GM12865 (cell line): ENCODE data around the gene CRB3.

Experiments used
- DNase-seq: peaks from one replicate; pipeline ENCODE4 v3.0.0; 2010; ENCODE audit warnings: low read depth
- H3K4me3 ChIP-seq: 2 replicates; pipeline ENCODE4 v1.5.1; 2011; ENCODE audit warnings: mild to moderate bottlenecking, low read depth, low read length, control low read depth
- CTCF ChIP-seq: IDR thresholded peaks from 2 replicates; pipeline ENCODE4 v1.5.1; 2011; ENCODE audit warnings: low read length, control low read depth, low read depth, inconsistent platforms; ENCODE audit not compliant: insufficient read depth; ENCODE audit errors: missing control alignments

Gene CRB3

GRCh38 chr19:6459262-6460098 is 4.6 kb upstream of the CRB3 start, which contains the start of gene SLC25A23:
Gene SLC25A23, minus strand, starts transcription at chr19:6459792. Its CDS starts 164 bp downstream, at chr19:6459628.
- no peak for TF ChIP-seq CTCF
- peak within 1 kb of the TSS; percentile 94 for H3K4me3 ChIP-seq
- DNase-seq = peak; percentile 90

DNA sequence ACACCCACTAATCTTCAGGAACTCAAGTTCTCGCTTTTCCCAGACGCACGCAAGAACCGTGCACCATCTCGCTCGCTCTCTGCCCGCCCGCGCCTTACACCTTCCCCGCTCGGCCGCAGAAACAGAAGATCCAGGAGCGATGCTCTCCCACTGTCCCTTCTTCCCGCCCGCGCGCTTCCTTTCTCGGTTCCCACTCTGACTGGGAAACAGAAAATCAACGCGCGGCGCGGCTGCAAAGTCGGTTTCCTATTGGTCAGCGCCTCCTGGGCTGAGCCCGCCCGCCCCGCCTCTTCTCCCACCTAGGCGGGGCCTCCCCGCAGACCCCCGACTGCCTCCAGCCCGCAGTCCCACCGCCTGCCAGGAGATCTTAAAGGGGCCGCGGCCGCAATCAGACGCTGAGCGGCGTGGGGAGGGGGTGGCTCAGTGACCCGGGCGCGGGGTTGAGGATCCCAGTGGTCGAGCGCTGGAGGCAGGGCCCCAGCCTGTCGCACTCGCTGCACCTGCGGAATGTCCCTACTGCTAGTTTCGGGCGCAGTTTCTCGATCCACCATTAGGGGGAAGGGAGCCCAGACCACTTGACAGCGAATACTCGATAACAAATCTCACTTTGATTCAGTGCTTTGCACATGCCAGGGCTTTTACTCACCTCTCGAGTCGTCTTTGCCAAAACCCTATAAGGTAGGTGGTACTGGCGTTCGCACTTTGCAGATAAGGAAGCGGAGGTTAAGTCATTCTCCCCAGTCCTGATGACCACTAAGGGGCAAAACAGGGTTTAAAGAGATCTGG is 3.8 kb upstream of the CRB3 start:
- peak overlapping the region; percentile 94 for H3K4me3 ChIP-seq
- TF ChIP-seq CTCF = peak; percentile 67
- DNase-seq = peak; percentile 99

- no peak for TF ChIP-seq CTCF
- no peak overlapping the region for H3K4me3 ChIP-seq
- DNase-seq = no peak
These were observed 935 bp downstream of the CRB3 start for GRCh38 chr19:6465006-6465405.

GRCh38 chr19:6465663-6466062 is 1.6 kb downstream of the CRB3 start:
- no peak for DNase-seq
- H3K4me3 ChIP-seq = no peak overlapping the region
- no peak for TF ChIP-seq CTCF

DNA sequence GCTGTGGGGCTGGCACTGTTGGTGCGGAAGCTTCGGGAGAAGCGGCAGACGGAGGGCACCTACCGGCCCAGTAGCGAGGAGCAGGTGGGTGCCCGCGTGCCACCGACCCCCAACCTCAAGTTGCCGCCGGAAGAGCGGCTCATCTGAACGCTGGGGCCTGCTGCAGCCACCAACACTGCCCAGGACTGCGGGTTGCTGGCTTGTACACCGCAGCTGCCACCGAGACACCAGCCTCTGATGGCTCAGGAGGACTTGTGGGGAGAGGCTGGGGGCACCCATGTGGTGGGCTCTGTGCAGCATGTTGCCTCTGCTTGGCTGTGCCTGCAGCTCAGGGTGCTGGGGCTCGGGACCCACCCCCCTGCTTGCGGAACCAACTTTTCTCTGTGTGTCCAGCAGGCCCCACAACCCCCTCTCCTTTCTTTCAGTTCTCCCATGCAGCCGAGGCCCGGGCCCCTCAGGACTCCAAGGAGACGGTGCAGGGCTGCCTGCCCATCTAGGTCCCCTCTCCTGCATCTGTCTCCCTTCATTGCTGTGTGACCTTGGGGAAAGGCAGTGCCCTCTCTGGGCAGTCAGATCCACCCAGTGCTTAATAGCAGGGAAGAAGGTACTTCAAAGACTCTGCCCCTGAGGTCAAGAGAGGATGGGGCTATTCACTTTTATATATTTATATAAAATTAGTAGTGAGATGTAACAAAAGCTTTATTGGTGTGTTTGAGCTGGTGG is 2.6 kb downstream of the CRB3 start:
- H3K4me3 ChIP-seq = no peak overlapping the region
- TF ChIP-seq CTCF = no peak
- no peak for DNase-seq

- no peak for TF ChIP-seq CTCF
- H3K4me3 ChIP-seq = no peak overlapping the region
- no peak for DNase-seq
These were observed 3.3 kb downstream of the CRB3 start for GRCh38 chr19:6467384-6467783.
